CD8-positive, alpha-beta memory T cell (primary cell): ENCODE results near the gene FBXO46. TPM values are rescaled to one million over a fixed set of nuclear protein-coding genes. Genes with fewer than 3 reads are reported as not detected.

ENCODE experiments used
- CTCF ChIA-PET: fragments of 350-600 bp; sonication (Branson Sonifier 250); formaldehyde crosslinking; loops from one replicate; lab custom pipeline; 2021; ENCODE audit warnings: antibody characterized with exemption; lab: Charles Lee
- POLR2A ChIA-PET: fragments of 350-600 bp; sonication (Branson Sonifier 250); formaldehyde crosslinking; loops from one replicate; lab custom pipeline; 2021; ENCODE audit warnings: antibody characterized with exemption; lab: Charles Lee
- DNase-seq, 5 donors: peaks; one replicate each; pipeline versions ENCODE4 v3.0.0 to v3.0.0-alpha.2; 2020 to 2022; ENCODE audit warnings: mixed read lengths in 1 of 5
- H3K27ac ChIP-seq: one replicate; pipeline ENCODE4 v1.7.0; 2013; ENCODE audit warnings: low read depth, mild to moderate bottlenecking, low read length, moderate library complexity
- H3K27me3 ChIP-seq: 2 replicates; pipeline ENCODE4 v1.7.0; 2013; ENCODE audit warnings: low read length, mild to moderate bottlenecking; ENCODE audit not compliant: insufficient read depth, poor library complexity, severe bottlenecking
- H3K36me3 ChIP-seq: 2 replicates; pipeline ENCODE4 v1.7.0; 2013; ENCODE audit warnings: mild to moderate bottlenecking, low read length, moderate library complexity; ENCODE audit not compliant: insufficient read depth
- H3K4me1 ChIP-seq: 2 replicates; pipeline ENCODE4 v1.7.0; 2013; ENCODE audit warnings: mild to moderate bottlenecking, low read length, moderate library complexity; ENCODE audit not compliant: insufficient read depth
- H3K4me3 ChIP-seq: 2 replicates; pipeline ENCODE4 v1.7.0; 2013; ENCODE audit warnings: mild to moderate bottlenecking, low read length
- H3K9me3 ChIP-seq: 2 replicates; pipeline ENCODE4 v1.7.0; 2013; ENCODE audit warnings: mild to moderate bottlenecking, low read length
- H3K27ac Mint-ChIP-seq, 8 donors: one replicate each; pipeline ENCODE4 v1.8.0; 2020 to 2021; ENCODE audit warnings: mixed read lengths in 8 of 8, mild to moderate bottlenecking in 6 of 8, inconsistent platforms in 3 of 8, moderate library complexity in 3 of 8
- H3K27me3 Mint-ChIP-seq, 2 donors: one replicate each; pipeline ENCODE4 v1.8.0; 2020 to 2021; ENCODE audit warnings: mixed read lengths in 2 of 2, mild to moderate bottlenecking in 1 of 2, moderate library complexity in 1 of 2
- H3K36me3 Mint-ChIP-seq, 3 donors: one replicate each; pipeline ENCODE4 v1.8.0; 2020 to 2021; ENCODE audit warnings: mixed read lengths in 3 of 3, inconsistent platforms in 1 of 3, mild to moderate bottlenecking in 1 of 3
- H3K4me1 Mint-ChIP-seq, 3 donors: one replicate each; pipeline ENCODE4 v1.8.0; 2020 to 2021; ENCODE audit warnings: mixed read lengths in 3 of 3, inconsistent platforms in 1 of 3, mild to moderate bottlenecking in 1 of 3
- H3K4me3 Mint-ChIP-seq, 7 donors: one replicate each; pipeline ENCODE4 v1.8.0; 2020 to 2021; ENCODE audit warnings: mixed read lengths in 7 of 7, mild to moderate bottlenecking in 6 of 7, moderate library complexity in 4 of 7, inconsistent platforms in 2 of 7
- H3K9me3 Mint-ChIP-seq, 5 donors: one replicate each; pipeline ENCODE4 v1.8.0; 2020 to 2022; ENCODE audit warnings: mixed read lengths in 5 of 5, mild to moderate bottlenecking in 3 of 5, moderate library complexity in 2 of 5, inconsistent platforms in 1 of 5
- polyA plus RNA-seq: library from polyadenylated mRNA; unstranded; fragments of 300-500 nt; fragmentation: Illumina TruSeq; gene quantifications from one replicate; pipeline ENCODE4 v1.2.3, GENCODE V29; 2021
- total RNA-seq, 2 experiments: library from RNA; stranded (reverse); gene quantifications; one replicate each; pipeline ENCODE4 v1.2.3, GENCODE V29; 2021

Gene FBXO46
- total and polyA plus RNA-seq, 3 experiments from 2014 or later: 21.1 to 30.4 (median 25.2) TPM

GRCh38 chr19:45768984-45769782, 38.5 kb upstream of the FBXO46 start, which contains the start of gene SIX5:
Gene SIX5, minus strand, starts transcription at chr19:45769252. Its CDS starts 408 bp downstream, at chr19:45768844.
- peak within 1 kb of the TSS; percentile 75 for H3K27ac ChIP-seq
- peak; percentile 87 to 95 (median 93) for DNase-seq
- Mint-ChIP-seq H3K27ac (peak within 1 kb of the TSS; percentile 74 to 100 (median 94)), H3K9me3 (no peaks in the 10 kb centered on the region), H3K27me3 (peaks cover 4 to 12% of the 10 kb centered on the region in 2 donors), H3K4me1 (peaks cover 7 to 29% (median 12%) of the 10 kb centered on the region in 3 donors), H3K4me3 (peak within 1 kb of the TSS; percentile 85 to 96 (median 87)), H3K36me3 (peaks cover 0 to 4% (median 0%) of the 10 kb centered on the region in 3 donors)
- no peaks in the 10 kb centered on the region for H3K4me1 ChIP-seq
- H3K27me3 ChIP-seq: no peaks in the 10 kb centered on the region
- POLR2A ChIA-PET: interaction anchor here (0.6 to 4.2 kb wide), 11 partner anchors 10 to 187 kb away, joined by 3 to 36 read pairs (median 6); partner anchors contain the start of genes DMPK, DMWD, MYPOP and SNRPD2
- no peaks in the 10 kb centered on the region for H3K9me3 ChIP-seq
- CTCF ChIA-PET: interaction anchor here (0.6 to 5.2 kb wide), 23 partner anchors 9 to 354 kb away, joined by 3 to 182 read pairs (median 5); partner anchors contain the start of genes DMWD, FBXO46, FOXA3 and IRF2BP1
- H3K36me3 ChIP-seq: no peaks in the 10 kb centered on the region
- peak within 1 kb of the TSS; percentile 84 for H3K4me3 ChIP-seq

- Histone ChIP-seq H3K36me3 (no peaks in the 10 kb centered on the region), H3K4me3 (peak overlapping the region; percentile 84), H3K27me3 (no peaks in the 10 kb centered on the region), H3K27ac (peak overlapping the region; percentile 73), H3K9me3 (no peaks in the 10 kb centered on the region), H3K4me1 (no peaks in the 10 kb centered on the region)
- CTCF ChIA-PET: interaction anchor here (0.6 to 5.2 kb wide), 13 partner anchors 8 to 354 kb away, joined by 3 to 182 read pairs (median 8); partner anchors contain the start of genes DMWD, FOXA3, IRF2BP1 and QPCTL
- POLR2A ChIA-PET: interaction anchor here (0.7 to 4.2 kb wide), 7 partner anchors 14 to 94 kb away, joined by 3 to 36 read pairs (median 8); partner anchors contain the start of genes DMPK, DMWD, SNRPD2 and SYMPK
- H3K27ac Mint-ChIP-seq: peak overlapping the region in 1 of 8 donors; percentile 36
- no peaks in the 10 kb centered on the region for H3K9me3 Mint-ChIP-seq
- peak overlapping the region; percentile 85 to 96 (median 87) for H3K4me3 Mint-ChIP-seq
- DNase-seq: peak in 3 of 5 donors; percentile 27 to 60 (median 46)
- peaks cover 0 to 4% (median 0%) of the 10 kb centered on the region in 3 donors for H3K36me3 Mint-ChIP-seq
- H3K27me3 Mint-ChIP-seq: peaks cover 4 to 12% of the 10 kb centered on the region in 2 donors
- H3K4me1 Mint-ChIP-seq: peaks cover 7 to 29% (median 12%) of the 10 kb centered on the region in 3 donors
Measured at GRCh38 chr19:45768655-45768983, 37.9 kb upstream of the FBXO46 start.

GRCh38 chr19:45767881-45768654, 37.4 kb upstream of the FBXO46 start:
- Mint-ChIP-seq H3K36me3 (peaks cover 0 to 2% (median 0%) of the 10 kb centered on the region in 3 donors), H3K9me3 (no peaks in the 10 kb centered on the region), H3K4me3 (peak overlapping the region; percentile 54 to 87 (median 75)), H3K4me1 (peaks cover 7 to 29% (median 12%) of the 10 kb centered on the region in 3 donors), H3K27me3 (peaks cover 4 to 12% of the 10 kb centered on the region in 2 donors), H3K27ac (no peak overlapping the region)
- ChIA-PET POLR2A (interaction anchor here (0.6 to 4.2 kb wide), 6 partner anchors 24 to 95 kb away, joined by 3 to 36 read pairs (median 8); partner anchors contain the start of genes DMWD, FBXO46 and SYMPK), CTCF (interaction anchor here (0.6 to 5.2 kb wide), 7 partner anchors 11 to 353 kb away, joined by 3 to 182 read pairs (median 9); partner anchors contain the start of genes DMWD, QPCTL and SNRPD2)
- DNase-seq: peak in 1 of 5 donors; percentile 24
- no peaks in the 10 kb centered on the region for H3K9me3 ChIP-seq
- no peaks in the 10 kb centered on the region for H3K27me3 ChIP-seq
- peak overlapping the region; percentile 54 for H3K27ac ChIP-seq
- peak overlapping the region; percentile 41 for H3K4me3 ChIP-seq
- no peaks in the 10 kb centered on the region for H3K36me3 ChIP-seq
- no peaks in the 10 kb centered on the region for H3K4me1 ChIP-seq

- Histone ChIP-seq H3K36me3 (no peaks in the 10 kb centered on the region), H3K9me3 (no peaks in the 10 kb centered on the region), H3K4me1 (no peaks in the 10 kb centered on the region), H3K27ac (peak overlapping the region; percentile 54), H3K27me3 (no peaks in the 10 kb centered on the region), H3K4me3 (no peak overlapping the region)
- CTCF ChIA-PET: interaction anchor here (0.8 to 5.2 kb wide), 2 partner anchors 28 to 49 kb away, joined by 3 to 182 read pairs; partner anchors contain the start of gene DMWD
- DNase-seq: no peak
- peaks cover 4 to 12% of the 10 kb centered on the region in 2 donors for H3K27me3 Mint-ChIP-seq
- H3K9me3 Mint-ChIP-seq: no peaks in the 10 kb centered on the region
- peaks cover 7 to 29% (median 12%) of the 10 kb centered on the region in 3 donors for H3K4me1 Mint-ChIP-seq
- H3K4me3 Mint-ChIP-seq: peak overlapping the region; percentile 41 to 86 (median 48)
- peak overlapping the region in 1 of 8 donors; percentile 54 for H3K27ac Mint-ChIP-seq
- peaks cover 0 to 2% (median 0%) of the 10 kb centered on the region in 3 donors for H3K36me3 Mint-ChIP-seq
- POLR2A ChIA-PET: interaction anchor here (0.6 to 1.4 kb wide), 3 partner anchors 25 to 37 kb away, joined by 3 to 4 read pairs (median 4); partner anchors contain the start of genes DMWD and FBXO46
Measured at GRCh38 chr19:45767410-45767880, 36.7 kb upstream of the FBXO46 start.

GRCh38 chr19:45766869-45767346, 36.2 kb upstream of the FBXO46 start:
- CTCF ChIA-PET: interaction anchor here (0.8 to 5.2 kb wide), 2 partner anchors 28 to 50 kb away, joined by 3 to 182 read pairs; partner anchors contain the start of gene DMWD
- Histone ChIP-seq H3K27me3 (no peaks in the 10 kb centered on the region), H3K4me3 (no peak overlapping the region), H3K36me3 (no peaks in the 10 kb centered on the region), H3K4me1 (no peaks in the 10 kb centered on the region), H3K27ac (peak overlapping the region; percentile 54), H3K9me3 (no peaks in the 10 kb centered on the region)
- POLR2A ChIA-PET: interaction anchor here (0.9 to 1.4 kb wide), 2 partner anchors 26 to 33 kb away, joined by 4 read pairs; partner anchors contain the start of gene DMWD
- Mint-ChIP-seq H3K27me3 (peaks cover 4 to 12% of the 10 kb centered on the region in 2 donors), H3K4me1 (peaks cover 7 to 25% (median 12%) of the 10 kb centered on the region in 3 donors), H3K9me3 (no peaks in the 10 kb centered on the region), H3K36me3 (no peaks in the 10 kb centered on the region), H3K4me3 (peak overlapping the region in 6 of 7 donors; percentile 41 to 86 (median 52)), H3K27ac (peak overlapping the region in 1 of 8 donors; percentile 54)
- DNase-seq: no peak

GRCh38 chr19:45766296-45766868, 35.7 kb upstream of the FBXO46 start:
- H3K36me3 Mint-ChIP-seq: no peaks in the 10 kb centered on the region
- ChIA-PET CTCF (interaction anchor here (0.8 to 5.2 kb wide), 2 partner anchors 29 to 50 kb away, joined by 3 to 182 read pairs; partner anchors contain the start of gene DMWD), POLR2A (interaction anchor here (1.4 kb wide), 1 partner anchor 26 kb away, joined by 4 read pairs; the partner anchor contains the start of gene DMWD)
- Histone ChIP-seq H3K4me1 (no peaks in the 10 kb centered on the region), H3K36me3 (no peaks in the 10 kb centered on the region), H3K27me3 (no peaks in the 10 kb centered on the region), H3K9me3 (no peaks in the 10 kb centered on the region), H3K27ac (no peak overlapping the region), H3K4me3 (no peak overlapping the region)
- no peak for DNase-seq
- H3K27ac Mint-ChIP-seq: no peak overlapping the region
- H3K4me1 Mint-ChIP-seq: peaks cover 7 to 25% (median 12%) of the 10 kb centered on the region in 3 donors
- peaks cover 4 to 12% of the 10 kb centered on the region in 2 donors for H3K27me3 Mint-ChIP-seq
- no peaks in the 10 kb centered on the region for H3K9me3 Mint-ChIP-seq
- H3K4me3 Mint-ChIP-seq: no peak overlapping the region
